Omental fat pad (tissue), 4 donors: ENCODE data around the gene KLHL29. TPM values are rescaled to one million over a fixed set of nuclear protein-coding genes. Genes with fewer than 3 reads are reported as not detected.

Experiments used
- ATAC-seq: fragments of 150-250 bp; one replicate; pipeline ENCODE4 v1.9.1; 2016; ENCODE audit warnings: mild to moderate bottlenecking, moderate library complexity; ENCODE audit not compliant: low FRiP score
- DNase-seq: peaks from one replicate; pipeline ENCODE4 v3.0.0-alpha.2; 2019; ENCODE audit warnings: low spot score
- total RNA-seq, 4 donors: library from RNA; depleted of rRNA; stranded (reverse); fragments of >200 nt; gene quantifications; one replicate each; pipeline ENCODE4 v1.1.0, GENCODE V29; 2016
- TF ChIP-seq, protein P1 (sequence below), 3 donors: fragments of 450-650 bp; IDR thresholded peaks; one replicate each; pipeline ENCODE4 v1.5.1; 2016 to 2017; ENCODE audit warnings: antibody characterized with exemption in 3 of 3, mild to moderate bottlenecking in 3 of 3, moderate library complexity in 2 of 3

Gene KLHL29
- total RNA-seq, 4 donors from 2014 or later = 4.0 to 19.5 (median 12.7) TPM

DNA sequence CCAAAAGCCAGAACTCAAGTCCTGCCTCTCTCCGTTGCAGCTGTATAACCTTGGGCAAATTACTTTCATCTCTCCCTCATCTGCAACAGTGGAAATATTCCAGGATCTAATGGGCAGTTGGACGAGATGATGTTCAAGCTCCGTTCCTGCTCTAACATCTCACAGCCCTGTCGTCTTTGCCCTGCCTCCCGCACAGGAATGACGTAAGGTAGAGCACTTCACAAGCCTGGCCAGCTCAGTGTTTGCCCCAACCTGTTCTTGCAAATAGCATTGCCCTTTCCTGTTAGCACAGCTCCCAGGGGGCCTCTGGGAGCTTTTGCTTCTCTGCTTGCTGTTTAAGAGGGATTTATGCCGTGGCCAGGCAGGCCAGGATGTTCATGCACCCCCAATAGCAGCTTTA, 107.9 kb downstream of the KLHL29 start:
- ATAC-seq (no peak), DNase-seq (no peak)
- TF ChIP-seq, protein P1, sequence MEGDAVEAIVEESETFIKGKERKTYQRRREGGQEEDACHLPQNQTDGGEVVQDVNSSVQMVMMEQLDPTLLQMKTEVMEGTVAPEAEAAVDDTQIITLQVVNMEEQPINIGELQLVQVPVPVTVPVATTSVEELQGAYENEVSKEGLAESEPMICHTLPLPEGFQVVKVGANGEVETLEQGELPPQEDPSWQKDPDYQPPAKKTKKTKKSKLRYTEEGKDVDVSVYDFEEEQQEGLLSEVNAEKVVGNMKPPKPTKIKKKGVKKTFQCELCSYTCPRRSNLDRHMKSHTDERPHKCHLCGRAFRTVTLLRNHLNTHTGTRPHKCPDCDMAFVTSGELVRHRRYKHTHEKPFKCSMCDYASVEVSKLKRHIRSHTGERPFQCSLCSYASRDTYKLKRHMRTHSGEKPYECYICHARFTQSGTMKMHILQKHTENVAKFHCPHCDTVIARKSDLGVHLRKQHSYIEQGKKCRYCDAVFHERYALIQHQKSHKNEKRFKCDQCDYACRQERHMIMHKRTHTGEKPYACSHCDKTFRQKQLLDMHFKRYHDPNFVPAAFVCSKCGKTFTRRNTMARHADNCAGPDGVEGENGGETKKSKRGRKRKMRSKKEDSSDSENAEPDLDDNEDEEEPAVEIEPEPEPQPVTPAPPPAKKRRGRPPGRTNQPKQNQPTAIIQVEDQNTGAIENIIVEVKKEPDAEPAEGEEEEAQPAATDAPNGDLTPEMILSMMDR (IDR thresholded peaks at IDR 0.05) = no peak

DNA sequence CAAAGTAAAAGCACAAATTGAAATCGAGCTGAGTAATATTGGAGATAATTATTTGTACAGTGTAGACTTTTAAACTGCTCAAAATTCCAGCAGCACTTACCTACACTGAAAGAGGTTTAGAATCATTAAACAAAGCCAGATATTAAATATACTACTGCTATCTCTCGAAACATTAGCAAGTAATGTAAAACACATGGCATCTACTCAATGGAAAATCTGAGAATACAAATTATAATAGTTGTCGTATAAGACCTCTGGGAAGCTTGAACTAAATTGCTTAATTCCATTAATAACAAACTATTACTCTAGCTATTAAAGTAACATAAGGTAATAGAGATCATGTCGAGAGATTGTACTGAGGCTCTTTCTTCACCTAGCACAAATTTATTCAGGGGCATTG, 108.9 kb downstream of the KLHL29 start:
- no peak for ATAC-seq

DNA sequence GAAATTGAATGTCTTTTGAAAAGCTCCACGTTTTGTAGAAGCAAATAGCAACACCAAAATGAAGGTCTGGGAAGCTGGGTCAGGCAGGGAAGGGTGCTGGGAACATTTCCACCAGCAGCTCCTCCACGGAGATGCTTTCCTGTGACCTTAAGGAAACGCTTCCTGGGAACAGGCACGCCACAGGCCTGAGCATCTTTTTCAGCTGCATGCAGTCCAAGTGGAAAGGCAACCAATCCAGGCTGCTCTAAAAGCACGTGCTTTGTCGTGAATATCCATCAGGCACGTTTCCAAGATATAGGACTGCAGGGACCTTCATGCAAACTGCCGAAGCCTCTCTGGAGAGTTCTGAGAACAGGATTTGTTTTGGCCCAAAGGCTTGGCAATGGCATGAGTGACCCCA, 109.3 kb downstream of the KLHL29 start:
- TF ChIP-seq, protein P1 (IDR thresholded peaks at IDR 0.05) = no peak
- no peak for DNase-seq
- ATAC-seq = no peak

More for the DNA sequence above, 108.9 kb downstream of the KLHL29 start:
- TF ChIP-seq, protein P1 (IDR thresholded peaks at IDR 0.05) = no peak
- DNase-seq = no peak

DNA sequence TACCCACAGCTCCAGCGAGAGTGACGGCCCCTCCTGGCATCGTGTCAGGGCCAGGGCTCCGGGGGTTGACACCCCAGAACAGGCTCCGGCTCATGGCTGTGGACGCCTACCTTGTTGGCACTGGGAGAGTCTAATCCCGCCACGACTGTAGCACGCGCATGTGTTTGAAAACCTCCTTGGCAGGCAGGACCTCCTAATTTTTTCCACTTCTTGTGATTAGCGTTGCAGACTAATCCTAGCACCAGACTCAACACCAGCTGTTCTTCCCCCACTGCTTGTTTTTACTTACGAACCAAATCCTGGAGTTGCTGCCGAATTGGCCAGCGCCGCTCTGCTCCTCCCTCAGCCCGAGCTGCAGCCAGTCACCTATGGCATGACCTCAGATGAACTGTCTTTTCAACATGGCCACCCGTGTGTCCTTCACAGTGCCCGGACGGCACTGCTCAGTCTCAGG, 110.7 kb downstream of the KLHL29 start:
- TF ChIP-seq, protein P1 (IDR thresholded peaks at IDR 0.05) = no peak
- no peak for ATAC-seq
- DNase-seq = no peak

GRCh38 chr2:23496456-23496855, 111.5 kb downstream of the KLHL29 start:
- no peak for ATAC-seq
- DNase-seq = no peak
- TF ChIP-seq, protein P1 (IDR thresholded peaks at IDR 0.05) = no peak

DNA sequence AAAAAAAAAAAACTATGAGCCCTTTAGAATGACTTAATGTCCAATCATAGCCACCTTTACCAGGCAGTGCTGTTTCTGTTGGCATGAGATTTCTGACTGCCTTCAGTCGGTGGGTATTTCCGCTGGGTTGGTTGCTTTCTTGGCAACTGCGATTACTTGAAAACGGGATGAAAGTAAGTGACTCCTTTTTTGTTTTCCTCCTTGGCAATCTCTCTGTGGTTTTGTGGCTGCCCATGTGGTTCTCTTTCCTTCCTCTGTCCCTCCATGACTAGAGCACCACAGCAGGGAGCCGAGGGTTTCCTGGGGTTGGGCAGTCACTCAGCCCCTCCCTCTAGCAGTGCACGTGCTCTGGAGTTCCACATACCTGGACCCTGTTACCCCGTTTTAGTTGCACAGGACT, 112.1 kb downstream of the KLHL29 start:
- DNase-seq (no peak), ATAC-seq (no peak)
- TF ChIP-seq, protein P1 (IDR thresholded peaks at IDR 0.05) = no peak

GRCh38 chr2:23497536-23497935, 112.6 kb downstream of the KLHL29 start:
- no peak for ATAC-seq

More at GRCh38 chr2:23497536-23497935, 112.6 kb downstream of the KLHL29 start:
- TF ChIP-seq, protein P1 (IDR thresholded peaks at IDR 0.05) = no peak
- no peak for DNase-seq
